ENCODE data around the gene COMMD1.

Gene COMMD1

GRCh38 chr2:61882850-61883249 is 22.6 kb upstream of the COMMD1 start:
- no peak for DNase-seq (ENCODE audit: low read depth)
- H3K4me3 ChIP-seq (ENCODE audit: control insufficient read depth, low read depth, low read length) = no peak overlapping the region
- TF ChIP-seq CTCF (IDR thresholded peaks at IDR 0.05; ENCODE audit: control insufficient read depth, insufficient read depth, low read depth, low read length, missing control alignments) = no peak

GRCh38 chr2:61885896-61886603 is 19.4 kb upstream of the COMMD1 start:
- DNase-seq (ENCODE audit: low read depth) = no peak
- no peak for TF ChIP-seq CTCF (IDR thresholded peaks at IDR 0.05; ENCODE audit: control insufficient read depth, insufficient read depth, low read depth, low read length, missing control alignments)
- H3K4me3 ChIP-seq (ENCODE audit: control insufficient read depth, low read depth, low read length) = no peak overlapping the region

- no peak for TF ChIP-seq CTCF (IDR thresholded peaks at IDR 0.05; ENCODE audit: control insufficient read depth, insufficient read depth, low read depth, low read length, missing control alignments)
- DNase-seq (ENCODE audit: low read depth) = no peak
- H3K4me3 ChIP-seq (ENCODE audit: control insufficient read depth, low read depth, low read length) = peak overlapping the region; percentile 87
Observed at GRCh38 chr2:61887717-61888266, 17.7 kb upstream of the COMMD1 start.

GRCh38 chr2:61888267-61889055 is 17.0 kb upstream of the COMMD1 start, which contains the start of gene CCT4:
Gene CCT4 (minus strand): TSS chr2:61888656. CDS start chr2:61888507, 149 bp downstream.
- DNase-seq (ENCODE audit: low read depth) = peak; percentile 25
- no peak for TF ChIP-seq CTCF (IDR thresholded peaks at IDR 0.05; ENCODE audit: control insufficient read depth, insufficient read depth, low read depth, low read length, missing control alignments)
- peak within 1 kb of the TSS; percentile 87 for H3K4me3 ChIP-seq (ENCODE audit: control insufficient read depth, low read depth, low read length)

- H3K4me3 ChIP-seq (ENCODE audit: control insufficient read depth, low read depth, low read length) = no peak overlapping the region
- TF ChIP-seq CTCF (IDR thresholded peaks at IDR 0.05; ENCODE audit: control insufficient read depth, insufficient read depth, low read depth, low read length, missing control alignments) = peak; percentile 56
- no peak for DNase-seq (ENCODE audit: low read depth)
Observed at GRCh38 chr2:61898810-61899209, 6.7 kb upstream of the COMMD1 start.

GRCh38 chr2:61900281-61900680 is 5.2 kb upstream of the COMMD1 start:
- H3K4me3 ChIP-seq (ENCODE audit: control insufficient read depth, low read depth, low read length) = no peak overlapping the region
- no peak for TF ChIP-seq CTCF (IDR thresholded peaks at IDR 0.05; ENCODE audit: control insufficient read depth, insufficient read depth, low read depth, low read length, missing control alignments)
- no peak for DNase-seq (ENCODE audit: low read depth)
